ENCODE results near the gene PRKAG2.

DNA sequence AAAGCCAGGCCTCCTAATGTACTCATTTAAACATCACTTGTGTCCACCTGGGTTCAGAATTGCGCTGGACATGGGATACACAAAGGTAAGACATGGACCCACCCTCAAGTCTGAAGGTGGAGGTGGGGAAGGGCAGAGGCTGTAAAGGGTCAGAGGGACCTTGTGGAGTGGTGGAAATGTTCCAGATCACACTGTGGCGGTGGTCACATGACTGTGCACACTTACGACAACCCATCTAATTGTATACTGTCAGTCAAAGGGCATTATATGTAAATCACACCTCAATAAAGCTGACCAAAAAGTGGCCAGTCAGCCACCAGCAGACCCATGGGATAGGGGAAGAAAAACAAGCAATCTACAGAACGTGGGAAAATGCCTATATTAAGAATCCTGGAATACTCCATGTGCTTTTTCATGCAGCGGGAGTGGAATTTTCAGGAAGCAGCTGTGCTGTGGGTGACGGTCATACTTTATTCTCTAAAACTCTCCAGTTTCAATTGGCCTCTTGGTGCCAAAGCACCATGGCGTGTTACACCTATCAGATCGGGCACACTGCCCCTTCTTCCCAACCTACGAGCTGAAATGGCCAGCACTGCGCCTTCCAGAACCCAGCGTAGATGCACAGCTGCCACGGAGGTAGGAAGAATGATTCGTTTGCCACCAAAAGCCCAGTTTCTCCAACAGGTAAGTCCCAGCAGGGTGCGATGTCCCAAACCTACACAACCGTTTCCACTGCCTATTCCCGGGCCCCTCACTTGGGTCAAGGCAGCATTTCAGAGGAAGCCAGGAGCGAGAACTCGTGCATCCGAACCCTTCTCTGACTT is 69.8 kb downstream of the PRKAG2 start:
- TF ChIP-seq POLR2A (IDR thresholded peaks at IDR 0.05; ENCODE audit: low read depth, low read length) (no peak), PAX5 (IDR thresholded peaks at IDR 0.05; ENCODE audit: insufficient read depth, low read length, severe bottlenecking) (no peak), TAF1 (IDR thresholded peaks at IDR 0.05; ENCODE audit: low read depth, low read length) (no peak), POLR2AphosphoS5 (IDR thresholded peaks at IDR 0.05; ENCODE audit: low read depth, low read length) (no peak)

Data from GM12891 (cell line).